ENCODE measurements around the gene SIGLEC15. TPM values are rescaled to one million over a fixed set of nuclear protein-coding genes. Genes with fewer than 3 reads are reported as not detected.

SIGLEC15 gene
- total RNA-seq, 1 donor from 2014 or later: not detected

DNA sequence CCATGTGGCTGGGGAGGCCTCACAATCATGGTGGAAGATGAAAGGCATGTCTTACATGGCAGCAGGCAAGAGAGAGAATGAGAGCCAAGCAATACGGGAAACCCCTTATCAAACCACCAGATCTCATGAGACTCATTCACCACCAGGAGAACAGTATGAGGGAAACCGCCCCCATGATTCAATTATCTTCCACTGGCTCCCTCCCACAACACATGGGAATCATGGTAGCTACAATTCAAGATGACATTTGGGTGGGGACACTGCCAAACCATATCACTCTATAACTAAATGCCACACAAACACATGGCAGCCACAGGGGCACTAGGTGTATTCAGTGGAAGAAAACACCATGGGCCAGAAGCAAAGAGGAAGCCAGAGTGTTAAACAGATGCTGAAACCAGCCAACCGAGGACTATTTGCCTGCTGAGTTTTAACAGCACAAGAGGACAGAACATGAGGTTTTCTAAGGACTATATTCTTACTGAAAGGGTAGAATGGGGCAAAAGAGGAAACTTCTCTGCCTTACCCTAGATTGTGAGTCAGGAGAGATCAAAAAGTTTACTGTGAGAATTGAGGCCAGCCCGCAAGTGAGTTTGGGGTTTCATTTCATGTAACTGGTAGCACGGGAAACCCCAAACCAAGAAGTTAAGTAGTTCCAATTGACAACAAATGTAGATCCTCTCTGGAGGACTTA, 49.2 kb downstream of the SIGLEC15 start:
- intact Hi-C loops (cut with micrococcal nuclease): loop anchor here (2.0 kb wide), 1 partner anchor 188 kb away; no protein-coding TSS in a partner anchor

GRCh38 chr18:45876161-45876560, 50.7 kb downstream of the SIGLEC15 start:
- intact Hi-C loops (cut with micrococcal nuclease): no loop called here

DNA sequence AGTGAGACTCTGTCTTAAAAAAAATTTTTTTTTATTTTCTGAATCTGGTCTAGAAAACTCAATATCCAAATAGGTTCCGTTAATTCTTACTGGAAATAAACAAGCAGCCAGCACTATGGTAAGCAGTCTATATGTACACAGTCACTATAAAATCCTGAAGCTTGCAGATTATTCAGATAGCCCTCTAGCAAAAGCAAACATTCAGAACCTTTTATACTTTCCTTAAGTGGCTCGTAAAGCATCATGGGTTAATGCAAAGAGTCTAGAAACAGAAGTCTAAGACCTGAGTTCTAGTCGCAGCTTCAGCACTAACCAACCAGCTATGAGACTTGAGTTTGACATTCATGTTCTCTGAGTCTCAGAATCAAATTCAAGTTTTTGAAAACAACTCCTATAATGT, 51.9 kb downstream of the SIGLEC15 start:
- intact Hi-C loops (cut with micrococcal nuclease): no loop called here

- intact Hi-C loops (cut with micrococcal nuclease): loop anchor here (1.0 kb wide), 4 partner anchors 157 to 260 kb away; no protein-coding TSS in a partner anchor
These were observed 54.5 kb downstream of the SIGLEC15 start for GRCh38 chr18:45879681-45880655.

GRCh38 chr18:45880876-45881558, 55.5 kb downstream of the SIGLEC15 start:
- intact Hi-C loops (cut with micrococcal nuclease): loop anchor here (1.0 kb wide), 4 partner anchors 158 to 261 kb away; no protein-coding TSS in a partner anchor

- intact Hi-C loops (cut with micrococcal nuclease): no loop called here
These were observed 62.1 kb downstream of the SIGLEC15 start for GRCh38 chr18:45887585-45887984.

GRCh38 chr18:45889419-45890064, 64.1 kb downstream of the SIGLEC15 start:
- intact Hi-C loops (cut with micrococcal nuclease): no loop called here

- intact Hi-C loops (cut with micrococcal nuclease): no loop called here
These were observed 65.1 kb downstream of the SIGLEC15 start for GRCh38 chr18:45890606-45891005.

- intact Hi-C loops (cut with micrococcal nuclease): no loop called here
These were observed 66.3 kb downstream of the SIGLEC15 start for GRCh38 chr18:45891806-45892205.

Other genes with a start within 250 kb of the SIGLEC15 start
- 0.05 and 0.09 TPM in 2 replicates for gene SLC14A2, start 210.2 kb upstream of the SIGLEC15 start, total RNA-seq
- 2.4 and 2.8 TPM in 2 replicates for gene SLC14A1, start 101.5 kb upstream of the SIGLEC15 start, total RNA-seq
- gene EPG5, start 141.7 kb downstream of the SIGLEC15 start, total RNA-seq: 21.3 and 22.5 TPM in 2 replicates
- gene PSTPIP2, start 246.6 kb downstream of the SIGLEC15 start, total RNA-seq: 24.7 and 25.6 TPM in 2 replicates